Esophagus muscularis mucosa (tissue), 3 donors: ENCODE results near the gene ITPR1.

Source experiments
- CTCF ChIP-seq, 3 experiments: fragments of 200-600 bp in 2 of 3; fragments of 450-650 bp in 1 of 3; sonication (generic) in 2 of 3; IDR thresholded peaks; one replicate each; pipeline ENCODE4 v1.5.1; 2017 to 2019; ENCODE audit warnings: antibody characterized with exemption in 3 of 3, mild to moderate bottlenecking in 2 of 3, moderate library complexity in 1 of 3
- POLR2A ChIP-seq: fragments of 450-650 bp; IDR thresholded peaks from one replicate; pipeline ENCODE4 v1.6.1; 2017; ENCODE audit warnings: antibody characterized with exemption, moderate library complexity, mild to moderate bottlenecking, low read depth

DNA sequence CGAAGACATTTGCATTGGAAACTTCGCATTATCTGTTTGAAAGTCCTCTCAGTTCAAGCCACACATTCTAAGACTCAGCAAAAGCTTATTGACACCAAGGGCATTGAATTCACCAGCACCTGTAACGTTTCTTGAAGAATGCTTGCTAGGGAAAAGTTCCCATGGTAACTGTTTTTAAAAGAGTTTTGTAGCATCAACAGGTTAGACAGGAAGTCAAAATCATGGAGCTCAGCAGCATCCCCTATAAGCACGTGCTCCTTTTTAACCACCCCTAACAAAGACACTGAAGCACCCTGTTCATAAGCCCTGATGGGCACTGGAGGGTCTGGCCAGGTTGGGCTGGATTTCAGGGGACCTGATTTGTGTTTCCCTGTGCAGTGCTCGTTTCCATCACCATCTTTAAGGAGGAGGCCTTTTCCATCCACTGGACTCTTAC is 256.4 kb downstream of the ITPR1 start:
- TF ChIP-seq CTCF (IDR thresholded peaks at IDR 0.05) (no peak), POLR2A (no peak)
